K562 (cell line): Measurements from ENCODE around the gene ANXA3. TPM values are rescaled to one million over a fixed set of nuclear protein-coding genes. Genes with fewer than 3 reads are reported as not detected.
A peak's percentile ranks its signal among the peaks of the same experiment; 100 is the strongest.

ENCODE experiments used
- ADNP ChIP-seq: fragments of 200-800 bp; sonication (Bioruptor generic); IDR thresholded peaks from 2 replicates; pipeline ENCODE4 v1.6.1; 2016; ENCODE audit warnings: missing genetic modification characterization, missing compliant biosample characterization
- ATF2 ChIP-seq: sonication (generic); formaldehyde crosslinking; IDR thresholded peaks from 2 replicates; pipeline ENCODE4 v1.8.1; 2022; ENCODE audit warnings: missing genetic modification reagents
- BACH1 ChIP-seq: fragments of 200-800 bp; sonication (Bioruptor generic); IDR thresholded peaks from 2 replicates; pipeline ENCODE4 v1.6.1; 2016; ENCODE audit warnings: missing genetic modification characterization, missing compliant biosample characterization
- DDX20 ChIP-seq: fragments of 450-650 bp; IDR thresholded peaks from 2 replicates; pipeline ENCODE4 v1.6.1; 2016; ENCODE audit warnings: missing genetic modification characterization, low read depth, mild to moderate bottlenecking, missing compliant biosample characterization, moderate library complexity
- EGR1 ChIP-seq: fragments of 450-650 bp; conservative IDR thresholded peaks from 2 replicates; pipeline ENCODE4 v1.6.1; 2017; ENCODE audit warnings: mild to moderate bottlenecking
- ETV6 ChIP-seq, 3 experiments: fragments of 150-350 bp in 1 of 3; sonication (generic) in 1 of 3; formaldehyde crosslinking in 1 of 3; IDR thresholded peaks; 2 replicates each; pipeline versions ENCODE4 v1.6.1 to v1.8.0; 2014 to 2022; ENCODE audit warnings: borderline replicate concordance in 2 of 3, low read depth in 2 of 3, antibody characterized with exemption in 1 of 3, low read length in 1 of 3, mild to moderate bottlenecking in 1 of 3, missing genetic modification reagents in 1 of 3
- GATAD2A ChIP-seq: fragments of 450-650 bp; IDR thresholded peaks from 2 replicates; pipeline ENCODE4 v1.6.1; 2017
- KAT8 ChIP-seq: fragments of 450-650 bp; IDR thresholded peaks from 2 replicates; pipeline ENCODE4 v1.6.1; 2016; ENCODE audit warnings: low read depth, mild to moderate bottlenecking
- MAZ ChIP-seq, 2 experiments: fragments of 450-650 bp in 1 of 2; sonication (generic) in 1 of 2; formaldehyde crosslinking; IDR thresholded peaks in 1 of 2; conservative IDR thresholded peaks in 1 of 2; 2 replicates each; pipeline versions ENCODE4 v1.4.0 to v1.5.0; 2020; ENCODE audit warnings: mild to moderate bottlenecking in 1 of 2, missing genetic modification reagents in 1 of 2
- MTA3 ChIP-seq: fragments of 450-650 bp; formaldehyde crosslinking; IDR thresholded peaks from 2 replicates; pipeline ENCODE4 v1.6.1; 2017; ENCODE audit warnings: mild to moderate bottlenecking, borderline replicate concordance
- NEUROD1 ChIP-seq: fragments of 150-350 bp; IDR thresholded peaks from 2 replicates; pipeline ENCODE4 v1.6.1; 2014; ENCODE audit warnings: borderline replicate concordance, low read length, low read depth; ENCODE audit not compliant: partially characterized antibody
- NR4A1 ChIP-seq, 2 experiments: fragments of 250-450 bp in 1 of 2; fragments of 450-650 bp in 1 of 2; sonication (Bioruptor Pico) in 1 of 2; IDR thresholded peaks; 2 replicates each; pipeline versions ENCODE4 v1.4.0 to v1.6.1; 2016 to 2020; ENCODE audit warnings: mild to moderate bottlenecking in 2 of 2, missing compliant biosample characterization in 1 of 2, missing genetic modification characterization in 1 of 2, moderate library complexity in 1 of 2
- RBM14 ChIP-seq: fragments of 200-400 bp; formaldehyde crosslinking; IDR thresholded peaks from 2 replicates; pipeline ENCODE4 v1.6.1; 2018; ENCODE audit warnings: low read depth, mild to moderate bottlenecking, low read length, moderate library complexity, borderline replicate concordance; ENCODE audit not compliant: insufficient read depth
- SREBF2 ChIP-seq: sonication (generic); formaldehyde crosslinking; IDR thresholded peaks from 2 replicates; pipeline ENCODE4 v1.4.0; 2020; ENCODE audit warnings: mild to moderate bottlenecking, missing genetic modification reagents
- TARDBP ChIP-seq: fragments of 450-650 bp; IDR thresholded peaks from 2 replicates; pipeline ENCODE4 v1.6.1; 2016
- TCF3 ChIP-seq: sonication (generic); formaldehyde crosslinking; IDR thresholded peaks from 2 replicates; pipeline ENCODE4 v1.4.0; 2020; ENCODE audit warnings: mild to moderate bottlenecking, missing genetic modification reagents
- YY1 ChIP-seq, 3 experiments: IDR thresholded peaks; 2 replicates each; pipeline ENCODE4 v1.6.1; 2011; ENCODE audit warnings: low read length in 2 of 3, mild to moderate bottlenecking in 2 of 3, moderate library complexity in 2 of 3, borderline replicate concordance in 1 of 3, control low read depth in 1 of 3, low read depth in 1 of 3; ENCODE audit not compliant: insufficient read depth in 3 of 3, insufficient replicate concordance in 2 of 3, control insufficient read depth in 1 of 3, insufficient read length in 1 of 3; ENCODE audit errors: extremely low read depth in 1 of 3
- ZHX1 ChIP-seq: fragments of 150-350 bp; conservative IDR thresholded peaks from 2 replicates; pipeline ENCODE4 v1.6.1; 2014; ENCODE audit warnings: low read length
- ZNF146 ChIP-seq: IDR thresholded peaks from one replicate; pipeline ENCODE4 v1.6.1; 2018; ENCODE audit warnings: missing compliant biosample characterization; ENCODE audit not compliant: unreplicated experiment
- polyA plus RNA-seq, 8 experiments: library from polyadenylated mRNA; depleted of rRNA in 4 of 8; stranded (reverse) in 5 of 8; unstranded in 3 of 8; fragments of >200 nt; fragmentation: Nextera tagmentation in 2 of 8; fragmentation: Illumina TruSeq in 1 of 8; extraction: Ambion mirVana in 2 of 8; extraction: Trizol in 1 of 8; gene quantifications; 2 replicates each; pipeline versions ENCODE4 v1.2.1 to v1.2.3, GENCODE V29; 2011 to 2014; ENCODE audit warnings: inconsistent platforms in 1 of 8, missing spikeins in 1 of 8
- total RNA-seq, 7 experiments: library from RNA; depleted of rRNA in 6 of 7; stranded (reverse); fragments of >200 nt in 6 of 7; fragmentation: Illumina TruSeq in 2 of 7; extraction: Trizol in 2 of 7; gene quantifications; 2 replicates each; pipeline versions ENCODE4 v1.2.1 to v1.2.3, GENCODE V29; 2011 to 2021; ENCODE audit warnings: low replicate concordance in 1 of 7
- TF ChIP-seq, protein P1 (sequence below): fragments of 250-450 bp; sonication (Bioruptor Pico); IDR thresholded peaks from 2 replicates; pipeline ENCODE4 v1.5.0; 2021; ENCODE audit warnings: mild to moderate bottlenecking, borderline replicate concordance

ANXA3 gene
- total and polyA plus RNA-seq, 9 of the 15 experiments (the other 6 are each of a cell fraction or from before 2014, with no cell fraction given), result 6.3 to 15.5 (median 9.8) TPM

DNA sequence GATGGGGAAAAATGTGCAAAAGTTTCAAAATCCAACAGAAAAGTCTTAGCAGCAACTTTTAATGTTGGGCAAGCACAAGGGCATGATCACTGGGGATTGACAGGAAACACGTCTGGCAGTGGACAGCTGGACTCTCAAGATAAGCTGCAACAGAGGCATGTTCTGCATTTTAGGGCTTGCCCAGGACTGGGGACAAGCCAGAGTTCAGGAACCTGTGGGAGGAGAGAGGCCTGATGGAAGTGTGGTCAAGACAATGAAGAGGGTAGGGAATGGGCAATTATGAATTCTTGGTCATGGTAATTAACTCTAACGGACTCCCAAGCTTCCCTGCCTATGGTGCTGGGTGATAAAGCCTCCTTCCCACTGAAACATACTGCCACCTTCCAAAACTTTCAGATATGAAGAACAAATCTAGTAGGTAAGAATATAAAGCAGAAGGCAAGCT, 48.4 kb downstream of the ANXA3 start (continued):
- TF ChIP-seq DDX20 (tag), result peak; percentile 45; the same call in 1 of the 2 replicates
- TF ChIP-seq MTA3, result peak; percentile 91; the same call in 1 of the 2 replicates
- peak in 1 of 3 experiments; percentile 18 for TF ChIP-seq YY1 (IDR thresholded peaks at IDR 0.05; ENCODE audit: borderline replicate concordance in 1 of 3, control insufficient read depth in 1 of 3, extremely low read depth in 1 of 3, insufficient read depth in 3 of 3, insufficient read length in 1 of 3, insufficient replicate concordance in 2 of 3, low read depth in 1 of 3, low read length in 2 of 3)
- TF ChIP-seq NR4A1 (CRISPR knock-in tag; IDR thresholded peaks at IDR 0.05), result no peak
- peak; percentile 62 for TF ChIP-seq NR4A1 (tag; IDR thresholded peaks at IDR 0.05)
- no peak; the same call in 1 of the 2 replicates for TF ChIP-seq BACH1 (tag)
- TF ChIP-seq ZHX1, result no peak
- peak; percentile 81 for TF ChIP-seq NEUROD1
- TF ChIP-seq, protein P1, sequence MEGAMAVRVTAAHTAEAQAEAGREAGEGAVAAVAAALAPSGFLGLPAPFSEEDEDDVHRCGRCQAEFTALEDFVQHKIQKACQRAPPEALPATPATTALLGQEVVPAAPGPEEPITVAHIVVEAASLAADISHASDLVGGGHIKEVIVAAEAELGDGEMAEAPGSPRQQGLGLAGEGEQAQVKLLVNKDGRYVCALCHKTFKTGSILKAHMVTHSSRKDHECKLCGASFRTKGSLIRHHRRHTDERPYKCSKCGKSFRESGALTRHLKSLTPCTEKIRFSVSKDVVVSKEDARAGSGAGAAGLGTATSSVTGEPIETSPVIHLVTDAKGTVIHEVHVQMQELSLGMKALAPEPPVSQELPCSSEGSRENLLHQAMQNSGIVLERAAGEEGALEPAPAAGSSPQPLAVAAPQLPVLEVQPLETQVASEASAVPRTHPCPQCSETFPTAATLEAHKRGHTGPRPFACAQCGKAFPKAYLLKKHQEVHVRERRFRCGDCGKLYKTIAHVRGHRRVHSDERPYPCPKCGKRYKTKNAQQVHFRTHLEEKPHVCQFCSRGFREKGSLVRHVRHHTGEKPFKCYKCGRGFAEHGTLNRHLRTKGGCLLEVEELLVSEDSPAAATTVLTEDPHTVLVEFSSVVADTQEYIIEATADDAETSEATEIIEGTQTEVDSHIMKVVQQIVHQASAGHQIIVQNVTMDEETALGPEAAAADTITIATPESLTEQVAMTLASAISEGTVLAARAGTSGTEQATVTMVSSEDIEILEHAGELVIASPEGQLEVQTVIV (CRISPR knock-in tag), result no peak
- peak; percentile 97 for TF ChIP-seq TCF3 (CRISPR knock-in tag)
- no peak for TF ChIP-seq ATF2 (CRISPR knock-in tag)
- peak; percentile 73 for TF ChIP-seq EGR1
- 0 out of 4 replicates have a peak, but pooled peaks of 1 of the 2 experiments have one; percentile 50 for TF ChIP-seq MAZ (CRISPR knock-in tag; conservative IDR thresholded peaks at IDR 0.05 in 1 of 2, IDR thresholded peaks at IDR 0.05 in 1 of 2)
- no peak for TF ChIP-seq TARDBP
- TF ChIP-seq KAT8, result no peak
- TF ChIP-seq ZNF146, result no peak
- peak in 1 of 2 experiments; percentile 31; a peak in 1 of 4 replicates for TF ChIP-seq ETV6 (IDR thresholded peaks at IDR 0.05; ENCODE audit: borderline replicate concordance in 1 of 2, low read depth in 2 of 2, low read length in 1 of 2)
- no peak for TF ChIP-seq ETV6 (CRISPR knock-in tag; IDR thresholded peaks at IDR 0.05; ENCODE audit: borderline replicate concordance)
- TF ChIP-seq SREBF2 (CRISPR knock-in tag), result no peak
- no peak for TF ChIP-seq RBM14
- no peak for TF ChIP-seq ADNP (tag)
- TF ChIP-seq GATAD2A, result peak; percentile 93
